ACC112 (cell line): ENCODE results near the gene TCERG1L.
"Not testable (repeated sequence)": the region's sequence is repeated elsewhere in the genome, so short reads cannot be mapped to it uniquely, and the experiment has no call there.

ENCODE experiments used
- H2AFZ ChIP-seq: fragments of 200-600 bp; sonication (generic); one replicate; pipeline ENCODE4 v1.6.0; 2017; ENCODE audit warnings: antibody characterized with exemption, low read length; ENCODE audit not compliant: unreplicated experiment
- H3K27ac ChIP-seq: fragments of 200-600 bp; sonication (generic); 2 replicates; pipeline ENCODE4 v1.5.1; 2014; ENCODE audit warnings: low read depth, mild to moderate bottlenecking, antibody characterized with exemption, low read length, moderate library complexity
- H3K27me3 ChIP-seq: fragments of 200-600 bp; sonication (generic); 2 replicates; pipeline ENCODE4 v1.6.1; 2014; ENCODE audit warnings: mild to moderate bottlenecking, antibody characterized with exemption, low read length, moderate library complexity, mixed read lengths; ENCODE audit not compliant: insufficient read depth
- H3K36me3 ChIP-seq: fragments of 200-600 bp; sonication (generic); 2 replicates; pipeline ENCODE4 v1.6.1; 2016; ENCODE audit warnings: mild to moderate bottlenecking, antibody characterized with exemption, low read length, moderate library complexity, mixed read lengths; ENCODE audit not compliant: insufficient read depth
- H3K4me1 ChIP-seq: fragments of 200-600 bp; sonication (generic); one replicate; pipeline ENCODE4 v1.6.1; 2016; ENCODE audit warnings: low read length, mixed read lengths; ENCODE audit not compliant: insufficient read depth, unreplicated experiment, control insufficient read depth
- H3K4me3 ChIP-seq: fragments of 200-600 bp; sonication (generic); 2 replicates; pipeline ENCODE4 v1.5.1; 2014; ENCODE audit warnings: mild to moderate bottlenecking, low read depth, low read length
- H3K79me2 ChIP-seq: fragments of 200-600 bp; sonication (generic); one replicate; pipeline ENCODE4 v1.6.0; 2016; ENCODE audit warnings: low read length; ENCODE audit not compliant: control insufficient read depth, unreplicated experiment, insufficient read depth

The TCERG1L gene

DNA sequence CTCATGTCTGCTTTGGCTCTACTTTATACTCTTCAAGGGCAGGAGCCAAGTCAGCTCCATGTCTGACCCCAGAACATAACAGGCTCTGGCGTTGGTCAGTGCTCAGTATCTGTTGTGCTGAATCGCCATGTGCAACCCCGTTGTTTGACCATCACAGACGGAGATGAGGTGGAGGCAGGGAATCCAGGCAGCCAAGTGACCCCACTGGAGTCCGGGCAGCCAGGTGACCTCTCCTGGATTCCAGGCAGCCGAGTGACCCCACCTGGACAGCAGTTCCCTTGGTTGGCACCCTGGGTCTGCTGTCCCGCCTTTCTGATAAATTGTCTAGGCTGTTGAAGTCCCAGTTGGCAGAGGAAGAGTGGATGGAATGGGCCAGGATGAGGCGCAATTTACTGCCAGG is 232.2 kb downstream of the TCERG1L start:
- Histone ChIP-seq H3K27ac (no peak overlapping the region), H3K4me3 (no peak overlapping the region), H3K27me3 (no peaks in the 10 kb centered on the region), H3K4me1 (no peaks in the 10 kb centered on the region), H3K36me3 (no peaks in the 10 kb centered on the region), H2AFZ (no peak overlapping the region), H3K79me2 (no peaks in the 10 kb centered on the region)

DNA sequence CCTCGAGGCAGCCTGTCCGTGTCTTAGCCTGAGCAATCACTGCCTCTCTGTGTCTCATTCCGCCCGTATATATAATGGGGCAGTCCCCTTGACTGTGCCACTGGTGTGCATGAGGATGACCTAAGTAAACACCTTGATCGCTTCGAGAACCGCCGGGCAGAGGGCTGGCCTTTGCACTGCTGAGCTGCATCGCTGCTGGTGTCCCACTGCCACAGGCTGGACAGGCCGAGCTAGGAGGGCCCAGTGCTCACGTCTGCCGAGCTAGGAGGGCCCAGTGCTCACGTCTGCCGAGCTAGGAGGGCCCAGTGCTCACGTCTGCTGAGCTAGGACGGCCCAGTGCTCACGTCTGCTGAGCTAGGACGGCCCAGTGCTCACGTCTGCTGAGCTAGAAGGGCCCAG is 232.6 kb downstream of the TCERG1L start:
- H3K27ac ChIP-seq, H3K36me3 ChIP-seq, H3K4me1 ChIP-seq: not testable (repeated sequence)

DNA sequence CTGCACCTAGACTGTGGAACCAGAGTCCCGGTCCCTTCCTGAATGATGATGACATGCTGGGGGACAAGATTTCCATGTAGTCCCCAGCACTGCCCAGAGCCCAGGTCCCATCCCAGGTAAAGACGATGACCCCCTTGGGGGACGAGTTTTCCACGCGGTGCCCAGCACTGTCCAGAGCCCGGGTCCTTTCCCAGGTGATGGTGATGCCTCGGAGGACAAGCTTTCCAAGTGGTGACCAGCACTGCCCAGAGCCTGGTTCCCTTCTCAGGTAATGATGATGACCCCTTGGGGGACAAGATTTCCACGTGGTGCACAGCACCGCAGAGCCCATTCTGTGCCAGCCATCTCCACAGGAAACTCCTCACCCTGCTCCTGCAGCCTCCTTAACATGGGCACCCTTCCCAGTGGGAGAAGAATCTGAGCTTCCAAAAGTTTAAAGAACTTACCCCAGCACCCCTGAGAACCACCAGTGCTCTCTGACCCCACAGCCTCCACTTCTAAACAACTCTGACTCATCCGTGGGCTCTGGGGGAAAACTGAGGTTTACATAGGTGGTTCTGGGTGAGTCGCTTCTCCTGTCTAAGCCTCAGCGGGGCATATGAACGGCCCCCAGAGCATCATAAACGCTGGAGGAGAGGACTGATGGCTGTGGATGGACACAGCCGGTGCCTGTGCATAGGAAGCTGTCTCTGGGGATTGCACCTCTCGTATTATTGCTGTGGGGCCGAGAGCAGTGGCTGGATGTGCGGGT is 233.2 kb downstream of the TCERG1L start:
- Histone ChIP-seq H3K27ac (no peak overlapping the region), H3K36me3 (no peaks in the 10 kb centered on the region), H3K27me3 (no peaks in the 10 kb centered on the region), H3K79me2 (no peaks in the 10 kb centered on the region), H2AFZ (no peak overlapping the region), H3K4me3 (no peak overlapping the region), H3K4me1 (no peaks in the 10 kb centered on the region)

More for the DNA sequence above, 232.6 kb downstream of the TCERG1L start:
- not testable (repeated sequence) for H2AFZ ChIP-seq, H3K27me3 ChIP-seq, H3K4me3 ChIP-seq, H3K79me2 ChIP-seq

DNA sequence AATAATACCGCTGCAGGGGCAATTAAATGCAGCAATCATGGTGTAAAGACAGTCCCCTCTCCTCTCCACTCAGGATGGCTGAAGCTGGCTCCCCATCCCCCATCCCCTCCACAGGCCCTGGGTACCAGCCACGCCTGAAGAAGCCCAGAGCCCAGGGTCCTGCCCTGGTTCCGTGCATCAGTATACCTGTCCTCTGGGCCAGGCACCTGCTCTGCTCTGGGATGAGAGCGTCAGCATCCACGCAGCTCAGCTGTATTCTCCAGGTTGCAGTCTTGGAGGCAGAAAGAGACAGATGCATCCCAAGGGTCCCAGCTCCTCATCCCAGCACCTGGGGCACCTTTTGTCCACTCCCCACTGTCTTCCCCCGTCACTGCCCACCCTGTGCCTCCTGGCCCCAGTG is 233.8 kb downstream of the TCERG1L start:
- Histone ChIP-seq H3K27me3 (no peaks in the 10 kb centered on the region), H3K36me3 (no peaks in the 10 kb centered on the region), H3K4me1 (no peaks in the 10 kb centered on the region), H3K4me3 (no peak overlapping the region), H3K79me2 (no peaks in the 10 kb centered on the region), H3K27ac (no peak overlapping the region), H2AFZ (no peak overlapping the region)

DNA sequence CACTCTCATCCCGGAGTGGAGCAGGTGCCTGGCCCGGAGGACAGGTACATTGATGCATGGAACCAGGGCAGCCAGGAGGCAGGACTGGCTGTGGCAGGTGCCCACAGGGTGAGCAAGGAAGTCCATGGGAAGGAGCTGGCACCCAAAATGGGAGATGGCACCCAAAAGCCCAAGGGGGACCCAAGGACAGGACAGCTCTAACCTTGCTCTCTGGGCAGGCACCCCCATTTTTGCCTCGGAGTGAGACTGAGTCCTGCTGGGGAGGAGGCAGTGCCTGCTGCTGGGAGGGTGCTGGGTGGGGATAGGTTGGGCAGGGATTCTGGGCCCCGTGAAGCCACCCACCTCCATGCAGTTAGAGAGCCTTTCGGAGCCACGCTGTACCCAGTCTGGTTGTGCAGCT is 234.5 kb downstream of the TCERG1L start:
- H3K4me3 ChIP-seq = no peak overlapping the region
- no peak overlapping the region for H2AFZ ChIP-seq
- H3K27ac ChIP-seq = no peak overlapping the region
- H3K79me2 ChIP-seq = no peaks in the 10 kb centered on the region
- no peaks in the 10 kb centered on the region for H3K27me3 ChIP-seq
- H3K4me1 ChIP-seq = no peaks in the 10 kb centered on the region
- H3K36me3 ChIP-seq = no peaks in the 10 kb centered on the region

DNA sequence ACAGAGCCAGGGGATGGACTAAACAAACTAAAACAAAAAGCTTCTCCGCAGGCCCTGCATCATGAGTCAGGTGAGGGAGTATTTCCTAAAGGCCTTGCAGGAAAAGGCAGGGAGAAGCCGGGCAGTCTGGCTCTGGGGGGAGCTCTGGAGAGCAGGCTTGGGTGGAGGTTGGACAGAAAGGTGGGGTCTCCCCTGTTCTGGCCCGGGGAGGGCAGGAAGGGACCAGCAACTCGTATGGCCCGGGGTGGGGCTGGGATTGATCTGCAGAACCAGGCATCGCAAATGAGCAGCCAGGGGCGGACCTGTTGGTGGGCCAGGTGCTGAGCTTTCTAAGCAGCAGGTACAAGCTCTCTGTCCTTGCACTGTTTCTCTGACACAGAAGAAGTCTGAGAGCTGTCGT is 235.2 kb downstream of the TCERG1L start:
- no peak overlapping the region for H3K27ac ChIP-seq
- no peaks in the 10 kb centered on the region for H3K4me1 ChIP-seq
- H3K27me3 ChIP-seq = no peaks in the 10 kb centered on the region
- no peaks in the 10 kb centered on the region for H3K79me2 ChIP-seq
- no peaks in the 10 kb centered on the region for H3K36me3 ChIP-seq
- H3K4me3 ChIP-seq = no peak overlapping the region
- H2AFZ ChIP-seq = no peak overlapping the region

DNA sequence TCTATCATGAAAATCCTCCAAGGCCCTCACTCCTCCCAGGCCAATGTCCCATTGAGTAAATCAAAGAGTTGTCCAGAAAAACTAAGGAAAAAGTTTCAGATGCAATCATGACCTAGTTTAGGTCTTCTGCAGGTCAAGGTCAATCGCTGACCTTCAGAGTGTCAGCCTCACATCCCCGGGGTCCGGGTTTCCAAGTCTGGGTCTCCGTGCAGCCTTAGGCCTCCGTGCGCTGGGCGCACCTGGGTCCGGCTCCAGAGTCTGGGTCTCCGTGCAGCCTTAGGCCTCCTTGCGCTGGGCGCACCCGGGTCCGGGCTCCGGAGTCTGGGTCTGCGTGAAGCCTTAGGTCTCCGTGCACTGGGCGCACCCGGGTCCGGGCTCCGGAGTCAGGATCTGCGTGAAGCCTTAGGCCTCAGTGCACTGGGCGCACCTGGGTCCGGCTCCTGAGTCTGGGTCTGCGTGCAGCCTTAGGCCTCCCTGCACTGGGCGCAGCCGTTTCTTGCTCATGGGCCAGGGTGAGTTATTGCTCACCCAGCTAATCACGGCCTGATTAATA is 236.2 kb downstream of the TCERG1L start:
- no peak overlapping the region for H3K27ac ChIP-seq
- H3K36me3 ChIP-seq = no peaks in the 10 kb centered on the region
- no peaks in the 10 kb centered on the region for H3K27me3 ChIP-seq
- no peaks in the 10 kb centered on the region for H3K4me1 ChIP-seq
- no peaks in the 10 kb centered on the region for H3K79me2 ChIP-seq
- no peak overlapping the region for H3K4me3 ChIP-seq
- no peak overlapping the region for H2AFZ ChIP-seq

DNA sequence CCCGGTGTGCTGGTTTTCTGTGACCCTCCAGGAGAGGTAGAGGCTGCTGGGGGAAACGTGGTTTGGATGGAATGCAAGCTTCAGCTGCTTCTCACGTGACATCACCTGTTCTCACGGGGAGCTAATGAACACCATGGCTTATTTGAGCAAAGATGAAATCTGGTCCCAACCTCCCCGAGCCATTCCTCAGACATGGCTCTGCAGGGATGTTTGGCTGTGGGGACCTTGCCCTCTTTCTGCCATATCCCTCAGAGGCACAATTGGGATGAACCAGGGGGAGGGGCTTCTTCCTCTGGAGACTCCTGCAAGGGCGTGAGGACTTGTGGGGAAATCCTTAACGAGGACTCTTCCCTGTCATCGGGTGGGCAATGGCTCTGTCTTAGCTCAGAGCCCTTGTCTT is 236.8 kb downstream of the TCERG1L start:
- no peaks in the 10 kb centered on the region for H3K36me3 ChIP-seq
- no peak overlapping the region for H3K27ac ChIP-seq
- H3K79me2 ChIP-seq = no peaks in the 10 kb centered on the region
- H3K27me3 ChIP-seq = no peaks in the 10 kb centered on the region
- H3K4me3 ChIP-seq = no peak overlapping the region
- H3K4me1 ChIP-seq = no peaks in the 10 kb centered on the region
- H2AFZ ChIP-seq = no peak overlapping the region

DNA sequence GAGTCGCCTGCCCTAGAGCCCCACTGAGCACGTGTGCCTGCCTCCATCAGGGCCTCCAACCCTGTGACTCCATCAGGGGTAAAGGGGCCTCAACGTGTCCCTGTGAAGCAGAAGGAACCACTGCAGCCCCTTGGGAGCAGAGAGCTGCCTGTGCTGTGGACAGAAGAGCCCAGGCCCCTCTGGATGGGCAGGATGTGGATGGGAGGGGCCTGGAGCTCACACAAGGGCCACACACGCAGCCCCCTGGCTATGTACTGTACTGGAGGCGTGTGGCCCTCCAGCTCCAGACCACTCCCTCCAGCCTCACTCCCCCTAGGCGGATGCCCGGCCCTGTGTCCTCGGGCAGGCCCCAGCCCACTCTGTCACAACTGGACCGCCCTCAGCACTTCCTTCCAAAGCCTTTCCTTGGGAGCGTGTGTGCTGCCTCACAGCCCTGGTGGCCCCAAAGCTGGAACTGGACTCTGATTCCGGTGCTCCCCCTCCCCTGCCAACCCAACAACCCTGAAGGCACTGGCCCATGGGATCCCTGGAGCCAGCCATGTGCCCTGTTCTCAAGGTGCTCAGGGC is 238.0 kb downstream of the TCERG1L start:
- no peaks in the 10 kb centered on the region for H3K4me1 ChIP-seq
- no peaks in the 10 kb centered on the region for H3K79me2 ChIP-seq
- no peaks in the 10 kb centered on the region for H3K36me3 ChIP-seq
- no peak overlapping the region for H3K27ac ChIP-seq
- no peaks in the 10 kb centered on the region for H3K27me3 ChIP-seq
- no peak overlapping the region for H3K4me3 ChIP-seq
- no peak overlapping the region for H2AFZ ChIP-seq

DNA sequence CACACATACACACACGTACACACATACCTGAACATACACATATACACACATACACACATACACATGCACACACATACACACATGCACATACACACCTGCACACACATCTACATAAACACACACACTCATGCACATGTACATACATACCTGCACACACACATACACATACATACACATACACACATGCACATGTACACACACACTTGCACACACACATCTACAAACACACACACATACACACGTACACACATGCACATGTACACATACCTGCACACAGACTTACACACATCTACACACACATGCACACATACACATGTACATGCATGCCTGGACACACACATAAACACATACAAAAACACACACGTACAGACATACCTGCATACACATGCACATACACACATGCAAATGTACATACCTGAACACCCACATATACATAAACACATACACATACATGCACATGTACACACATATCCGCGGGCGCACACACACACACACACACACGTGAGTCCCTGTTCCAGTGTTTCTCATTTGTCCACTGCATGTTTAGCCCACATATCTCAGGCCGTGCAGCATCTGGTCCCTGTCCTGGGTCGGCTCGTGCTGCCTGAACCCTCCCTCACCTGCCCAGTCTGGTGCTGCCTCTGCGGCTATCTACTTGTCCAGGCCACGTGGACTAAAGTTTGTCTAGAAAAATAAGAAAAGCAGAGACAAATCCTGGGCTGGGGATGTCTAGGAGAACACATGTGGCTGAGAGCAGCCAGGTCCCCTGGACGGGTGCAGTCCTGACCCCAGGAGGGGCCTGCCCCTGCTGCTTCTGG is 238.7 kb downstream of the TCERG1L start:
- no peak overlapping the region for H2AFZ ChIP-seq
- H3K36me3 ChIP-seq = no peaks in the 10 kb centered on the region
- H3K79me2 ChIP-seq = no peaks in the 10 kb centered on the region
- H3K27ac ChIP-seq = no peak overlapping the region
- no peaks in the 10 kb centered on the region for H3K27me3 ChIP-seq
- no peaks in the 10 kb centered on the region for H3K4me1 ChIP-seq
- no peak overlapping the region for H3K4me3 ChIP-seq
